Astrocyte (in vitro differentiated cells and primary cell): ENCODE results near the gene KIAA1217. TPM values are rescaled to one million over a fixed set of nuclear protein-coding genes. Genes with fewer than 3 reads are reported as not detected.

Experiments
- DNase-seq: peaks from one replicate; pipeline ENCODE4 v3.0.0-alpha.2; 2010; ENCODE audit warnings: low read depth
- FAIRE-seq: peaks from 2 replicates; lab custom pipeline; 2011; peaks lifted over from hg19 to GRCh38; lab: Jason Lieb, UNC
- H2AFZ ChIP-seq: 2 replicates; pipeline ENCODE4 v1.6.0; 2012; ENCODE audit warnings: low read depth, low read length, inconsistent platforms
- H3K27ac ChIP-seq: 2 replicates; pipeline ENCODE4 v1.5.1; 2011; ENCODE audit warnings: low read depth, low read length, inconsistent platforms
- H3K27me3 ChIP-seq: 2 replicates; pipeline ENCODE4 v1.6.0; 2011; ENCODE audit warnings: low read length, inconsistent platforms; ENCODE audit not compliant: insufficient read depth
- H3K36me3 ChIP-seq: 2 replicates; pipeline ENCODE4 v1.5.1; 2011; ENCODE audit warnings: low read length, inconsistent platforms; ENCODE audit not compliant: insufficient read depth
- H3K4me1 ChIP-seq: 2 replicates; pipeline ENCODE4 v1.5.1; 2011; ENCODE audit warnings: low read length, inconsistent platforms; ENCODE audit not compliant: insufficient read depth
- H3K4me2 ChIP-seq: 2 replicates; pipeline ENCODE4 v1.6.0; 2012; ENCODE audit warnings: low read length, inconsistent platforms
- H3K4me3 ChIP-seq: 2 replicates; pipeline ENCODE4 v1.5.1; 2011; ENCODE audit warnings: low read depth, mild to moderate bottlenecking, low read length, inconsistent platforms; ENCODE audit not compliant: insufficient read depth
- H3K79me2 ChIP-seq: 2 replicates; pipeline ENCODE4 v1.6.0; 2012; ENCODE audit warnings: mild to moderate bottlenecking, low read length, inconsistent platforms; ENCODE audit not compliant: insufficient read depth
- H3K9ac ChIP-seq: 2 replicates; pipeline ENCODE4 v1.6.0; 2012; ENCODE audit warnings: mild to moderate bottlenecking, low read length, inconsistent platforms
- H3K9me3 ChIP-seq: 2 replicates; pipeline ENCODE4 v1.5.1; 2012; ENCODE audit warnings: low read depth, mild to moderate bottlenecking, low read length, inconsistent platforms; ENCODE audit not compliant: insufficient read depth
- H4K20me1 ChIP-seq: 2 replicates; pipeline ENCODE4 v1.6.0; 2012; ENCODE audit warnings: low read length, inconsistent platforms; ENCODE audit not compliant: insufficient read depth
- H3K27ac Mint-ChIP-seq: one replicate; pipeline ENCODE4 v1.8.0; 2021; ENCODE audit warnings: mild to moderate bottlenecking, mixed read lengths; ENCODE audit not compliant: unreplicated experiment
- H3K27me3 Mint-ChIP-seq: one replicate; pipeline ENCODE4 v1.8.0; 2021; ENCODE audit warnings: low read depth, mixed read lengths; ENCODE audit not compliant: unreplicated experiment
- H3K36me3 Mint-ChIP-seq: one replicate; pipeline ENCODE4 v1.8.0; 2021; ENCODE audit warnings: low read depth, mixed read lengths; ENCODE audit not compliant: unreplicated experiment
- H3K4me1 Mint-ChIP-seq: one replicate; pipeline ENCODE4 v1.8.0; 2021; ENCODE audit warnings: low read depth, mixed read lengths; ENCODE audit not compliant: unreplicated experiment
- H3K4me3 Mint-ChIP-seq: one replicate; pipeline ENCODE4 v1.8.0; 2021; ENCODE audit warnings: mild to moderate bottlenecking, moderate library complexity, mixed read lengths; ENCODE audit not compliant: unreplicated experiment
- H3K9me3 Mint-ChIP-seq: one replicate; pipeline ENCODE4 v1.8.0; 2021; ENCODE audit warnings: mild to moderate bottlenecking, mixed read lengths; ENCODE audit not compliant: unreplicated experiment
- EZH2 ChIP-seq: IDR thresholded peaks from 2 replicates; pipeline ENCODE4 v1.6.1; 2012; ENCODE audit warnings: mild to moderate bottlenecking, low read length, inconsistent platforms; ENCODE audit not compliant: insufficient read depth
- total RNA-seq: library from RNA; stranded (reverse); gene quantifications from 2 replicates; pipeline ENCODE4 v1.2.1, GENCODE V29; 2021
- TF ChIP-seq, protein P1 (sequence below): IDR thresholded peaks from 2 replicates; pipeline ENCODE4 v1.5.1; 2011; ENCODE audit warnings: low read depth, mild to moderate bottlenecking, inconsistent platforms, low read length, moderate library complexity; ENCODE audit not compliant: insufficient read depth

Gene KIAA1217
- total RNA-seq, 1 donor from 2014 or later, result 31.8 TPM

DNA sequence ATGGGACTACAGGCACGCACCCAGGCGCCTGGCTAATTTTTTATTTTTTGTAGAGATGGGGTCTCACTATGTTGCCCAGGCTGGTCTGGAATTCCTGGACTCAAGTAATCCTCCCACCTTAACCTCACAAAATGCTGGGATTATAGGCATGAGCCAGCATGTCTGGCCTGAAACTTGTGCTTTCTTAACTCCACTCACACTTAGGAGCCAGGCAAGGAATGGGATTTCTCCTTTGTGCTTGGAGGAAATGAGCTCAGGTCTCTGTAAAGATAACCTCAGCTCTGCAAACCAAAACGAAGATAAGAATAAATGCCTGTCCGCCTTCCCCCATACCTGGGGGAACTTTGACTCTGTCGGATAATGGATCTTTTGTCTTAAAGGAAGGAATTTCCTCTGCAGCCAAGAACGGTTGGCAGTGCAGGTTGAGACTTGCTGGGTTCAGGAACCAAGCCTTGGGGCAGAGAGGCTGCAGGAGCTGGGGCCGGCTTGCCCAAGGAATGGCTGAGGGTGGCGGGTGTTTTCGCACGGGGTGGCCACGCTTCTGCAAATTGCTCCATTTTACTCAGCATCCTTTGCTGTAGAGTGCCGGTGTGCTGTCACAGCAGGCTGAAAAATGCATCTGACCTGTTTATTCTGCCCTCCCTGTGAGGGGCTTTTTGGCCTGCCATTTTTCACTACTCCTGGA is 174.2 kb downstream of the KIAA1217 start:
- peak overlapping the region; percentile 22 for H3K4me3 Mint-ChIP-seq
- no peak overlapping the region for H2AFZ ChIP-seq

DNA sequence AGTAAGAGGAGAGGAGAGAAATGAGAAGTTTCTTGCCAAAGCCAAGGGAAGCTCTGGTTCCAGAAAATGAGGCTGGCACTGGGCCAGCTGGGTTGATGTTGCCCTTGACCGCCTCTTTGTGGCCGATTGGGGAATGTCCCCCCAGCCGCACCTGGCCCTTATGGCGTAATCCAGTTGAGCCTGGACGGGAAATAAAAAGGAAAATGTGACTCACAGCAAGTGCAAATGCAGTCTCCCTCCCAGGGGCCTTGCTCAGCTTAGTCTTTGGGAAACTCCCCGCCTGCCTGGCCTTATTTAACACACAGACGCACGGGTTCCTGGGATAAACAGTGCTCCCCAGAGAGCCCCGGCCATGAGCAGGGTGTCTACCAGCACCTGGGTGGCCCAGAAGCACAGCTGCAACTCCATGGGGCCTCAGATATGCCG is 174.8 kb downstream of the KIAA1217 start:
- peak; percentile 100 for DNase-seq
- peak; percentile 62 for FAIRE-seq
- H3K27me3 ChIP-seq, result no peaks in the 10 kb centered on the region
- no peaks in the 10 kb centered on the region for H3K36me3 Mint-ChIP-seq
- H3K4me2 ChIP-seq, result peak overlapping the region; percentile 64
- H3K4me1 Mint-ChIP-seq, result peaks cover 45% of the 10 kb centered on the region
- no peak overlapping the region for H3K4me3 ChIP-seq
- no peak overlapping the region for H2AFZ ChIP-seq
- H3K27ac Mint-ChIP-seq, result peak overlapping the region; percentile 98
- no peaks in the 10 kb centered on the region for H3K27me3 Mint-ChIP-seq
- H3K27ac ChIP-seq, result peak overlapping the region; percentile 91
- no peaks in the 10 kb centered on the region for H3K9me3 Mint-ChIP-seq
- TF ChIP-seq EZH2, result no peak
- TF ChIP-seq, protein P1, sequence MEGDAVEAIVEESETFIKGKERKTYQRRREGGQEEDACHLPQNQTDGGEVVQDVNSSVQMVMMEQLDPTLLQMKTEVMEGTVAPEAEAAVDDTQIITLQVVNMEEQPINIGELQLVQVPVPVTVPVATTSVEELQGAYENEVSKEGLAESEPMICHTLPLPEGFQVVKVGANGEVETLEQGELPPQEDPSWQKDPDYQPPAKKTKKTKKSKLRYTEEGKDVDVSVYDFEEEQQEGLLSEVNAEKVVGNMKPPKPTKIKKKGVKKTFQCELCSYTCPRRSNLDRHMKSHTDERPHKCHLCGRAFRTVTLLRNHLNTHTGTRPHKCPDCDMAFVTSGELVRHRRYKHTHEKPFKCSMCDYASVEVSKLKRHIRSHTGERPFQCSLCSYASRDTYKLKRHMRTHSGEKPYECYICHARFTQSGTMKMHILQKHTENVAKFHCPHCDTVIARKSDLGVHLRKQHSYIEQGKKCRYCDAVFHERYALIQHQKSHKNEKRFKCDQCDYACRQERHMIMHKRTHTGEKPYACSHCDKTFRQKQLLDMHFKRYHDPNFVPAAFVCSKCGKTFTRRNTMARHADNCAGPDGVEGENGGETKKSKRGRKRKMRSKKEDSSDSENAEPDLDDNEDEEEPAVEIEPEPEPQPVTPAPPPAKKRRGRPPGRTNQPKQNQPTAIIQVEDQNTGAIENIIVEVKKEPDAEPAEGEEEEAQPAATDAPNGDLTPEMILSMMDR, result peak; percentile 59
- no peaks in the 10 kb centered on the region for H3K79me2 ChIP-seq
- H3K4me1 ChIP-seq, result peaks cover 28% of the 10 kb centered on the region
- H3K9ac ChIP-seq, result peak overlapping the region; percentile 71
- no peaks in the 10 kb centered on the region for H4K20me1 ChIP-seq
- H3K4me3 Mint-ChIP-seq, result peak overlapping the region; percentile 22
- H3K36me3 ChIP-seq, result no peaks in the 10 kb centered on the region
- H3K9me3 ChIP-seq, result no peaks in the 10 kb centered on the region

More for the DNA sequence above, 174.2 kb downstream of the KIAA1217 start:
- Histone ChIP-seq H3K27me3 (no peaks in the 10 kb centered on the region), H3K4me1 (peaks cover 28% of the 10 kb centered on the region), H3K36me3 (no peaks in the 10 kb centered on the region), H3K9ac (peak overlapping the region; percentile 65), H3K27ac (peak overlapping the region; percentile 91), H3K9me3 (no peaks in the 10 kb centered on the region), H3K4me3 (no peak overlapping the region), H3K4me2 (peak overlapping the region; percentile 64), H4K20me1 (no peaks in the 10 kb centered on the region), H3K79me2 (no peaks in the 10 kb centered on the region)
- H3K36me3 Mint-ChIP-seq, result no peaks in the 10 kb centered on the region
- FAIRE-seq (no peak), DNase-seq (peak; percentile 85)
- no peak for TF ChIP-seq EZH2
- TF ChIP-seq, protein P1, result no peak
- H3K27ac Mint-ChIP-seq, result peak overlapping the region; percentile 98
- H3K27me3 Mint-ChIP-seq, result no peaks in the 10 kb centered on the region
- no peaks in the 10 kb centered on the region for H3K9me3 Mint-ChIP-seq
- peaks cover 45% of the 10 kb centered on the region for H3K4me1 Mint-ChIP-seq

DNA sequence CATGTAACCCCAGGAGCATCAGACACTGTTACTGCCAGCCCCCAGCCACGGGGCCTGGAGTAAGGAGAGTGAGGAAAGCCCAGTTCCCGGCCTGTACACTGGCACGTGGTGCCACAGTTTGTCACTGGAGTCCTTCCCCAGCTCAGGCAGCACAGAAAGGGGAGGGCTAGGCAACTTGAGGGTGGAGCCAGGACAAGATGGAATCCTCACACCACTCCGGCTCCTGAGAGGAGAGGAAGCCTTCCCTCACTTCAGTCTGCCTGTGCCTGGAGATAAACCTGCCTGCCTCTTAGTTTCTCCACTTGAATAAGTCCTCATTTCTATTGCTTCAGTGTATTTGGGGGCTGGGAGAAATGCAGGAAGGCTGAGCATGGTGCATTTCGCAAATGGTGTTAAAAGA is 176.0 kb downstream of the KIAA1217 start:
- Histone ChIP-seq H3K4me2 (no peak overlapping the region), H4K20me1 (no peaks in the 10 kb centered on the region), H3K9ac (peak overlapping the region; percentile 78), H3K27ac (peak overlapping the region; percentile 91), H3K79me2 (no peaks in the 10 kb centered on the region), H3K4me3 (no peak overlapping the region), H3K27me3 (no peaks in the 10 kb centered on the region), H3K36me3 (no peaks in the 10 kb centered on the region), H2AFZ (no peak overlapping the region), H3K4me1 (peaks cover 28% of the 10 kb centered on the region), H3K9me3 (no peaks in the 10 kb centered on the region)
- TF ChIP-seq, protein P1, result no peak
- TF ChIP-seq EZH2, result no peak
- no peaks in the 10 kb centered on the region for H3K9me3 Mint-ChIP-seq
- DNase-seq (peak; percentile 18), FAIRE-seq (no peak)
- H3K27ac Mint-ChIP-seq, result peak overlapping the region; percentile 98
- no peaks in the 10 kb centered on the region for H3K36me3 Mint-ChIP-seq
- no peak overlapping the region for H3K4me3 Mint-ChIP-seq
- H3K4me1 Mint-ChIP-seq, result peaks cover 45% of the 10 kb centered on the region
- no peaks in the 10 kb centered on the region for H3K27me3 Mint-ChIP-seq
